ENCODE data around the gene EPHA2. TPM values are rescaled to one million over a fixed set of nuclear protein-coding genes. Genes with fewer than 3 reads are reported as not detected.

The EPHA2 gene
- total RNA-seq, 4 donors from 2014 or later: 30.0 to 66.9 (median 35.9) TPM

GRCh38 chr1:16178596-16179497 lies 23.0 kb upstream of the EPHA2 start:
- no peaks in the 10 kb centered on the region for H3K36me3 ChIP-seq
- H3K27ac ChIP-seq: peak overlapping the region in 1 of 4 donors; percentile 55
- no peak for DNase-seq (ENCODE audit: low spot score in 2 of 2)
- H3K27me3 ChIP-seq: no peaks in the 10 kb centered on the region
- no peak for TF ChIP-seq POLR2A (IDR thresholded peaks at IDR 0.05)
- TF ChIP-seq EP300 (IDR thresholded peaks at IDR 0.05): no peak
- TF ChIP-seq CTCF (IDR thresholded peaks at IDR 0.05): no peak
- H3K4me1 ChIP-seq: peaks cover 7 to 83% (median 62%) of the 10 kb centered on the region in 4 donors
- WGBS, 2 donors: 86 to 90% methylated on average over 19 of the region's 19 CpGs
- no peak overlapping the region for H3K4me3 ChIP-seq
- H3K9me3 ChIP-seq: no peaks in the 10 kb centered on the region

GRCh38 chr1:16177306-16177705 lies 21.4 kb upstream of the EPHA2 start:
- TF ChIP-seq POLR2A (IDR thresholded peaks at IDR 0.05) (no peak), CTCF (IDR thresholded peaks at IDR 0.05) (no peak), EP300 (IDR thresholded peaks at IDR 0.05) (no peak)
- Histone ChIP-seq H3K36me3 (no peaks in the 10 kb centered on the region), H3K9me3 (no peaks in the 10 kb centered on the region), H3K4me3 (no peak overlapping the region), H3K27ac (peak overlapping the region in 3 of 4 donors; percentile 76 to 98 (median 88)), H3K4me1 (peaks cover 6 to 74% (median 60%) of the 10 kb centered on the region in 4 donors), H3K27me3 (no peaks in the 10 kb centered on the region)
- WGBS, 2 donors: 88 to 95% methylated on average over 4 of the region's 4 CpGs
- DNase-seq (ENCODE audit: low spot score in 2 of 2): no peak

GRCh38 chr1:16176653-16177052 lies 20.8 kb upstream of the EPHA2 start:
- no peak for TF ChIP-seq EP300 (IDR thresholded peaks at IDR 0.05)
- H3K36me3 ChIP-seq: no peaks in the 10 kb centered on the region
- H3K27me3 ChIP-seq: no peaks in the 10 kb centered on the region
- peak overlapping the region; percentile 76 to 98 (median 86) for H3K27ac ChIP-seq
- peaks cover 4 to 68% (median 54%) of the 10 kb centered on the region in 4 donors for H3K4me1 ChIP-seq
- no peak for DNase-seq (ENCODE audit: low spot score in 2 of 2)
- 59 to 70% methylated on average over 7 of the region's 7 CpGs for WGBS, 2 donors
- H3K4me3 ChIP-seq: no peak overlapping the region
- no peaks in the 10 kb centered on the region for H3K9me3 ChIP-seq

- peak; percentile 84 to 86 for DNase-seq (ENCODE audit: low spot score in 2 of 2)
- no peaks in the 10 kb centered on the region for H3K27me3 ChIP-seq
- peaks cover 4 to 60% (median 46%) of the 10 kb centered on the region in 4 donors for H3K4me1 ChIP-seq
- H3K4me3 ChIP-seq: no peak overlapping the region
- 2 to 8% methylated on average over 22 of the region's 24 CpGs for WGBS, 2 donors
- no peaks in the 10 kb centered on the region for H3K36me3 ChIP-seq
- peak overlapping the region; percentile 76 to 98 (median 86) for H3K27ac ChIP-seq
- no peaks in the 10 kb centered on the region for H3K9me3 ChIP-seq
- TF ChIP-seq CTCF (IDR thresholded peaks at IDR 0.05): peak in 1 of 5 experiments; percentile 14
- no peak for TF ChIP-seq POLR2A (IDR thresholded peaks at IDR 0.05)
- peak; percentile 59 to 81 for TF ChIP-seq EP300 (IDR thresholded peaks at IDR 0.05)
These were observed 20.0 kb upstream of the EPHA2 start for GRCh38 chr1:16175610-16176553.

- no peaks in the 10 kb centered on the region for H3K36me3 ChIP-seq
- 33 to 45% methylated on average over 18 to 20 of the region's 22 CpGs for WGBS, 2 donors
- H3K9me3 ChIP-seq: no peaks in the 10 kb centered on the region
- TF ChIP-seq POLR2A (IDR thresholded peaks at IDR 0.05) (no peak), EP300 (IDR thresholded peaks at IDR 0.05) (no peak), CTCF (IDR thresholded peaks at IDR 0.05) (no peak)
- no peak for DNase-seq (ENCODE audit: low spot score in 2 of 2)
- H3K27ac ChIP-seq: peak overlapping the region; percentile 76 to 98 (median 86)
- H3K4me3 ChIP-seq: no peak overlapping the region
- no peaks in the 10 kb centered on the region for H3K27me3 ChIP-seq
- peaks cover 4 to 52% (median 41%) of the 10 kb centered on the region in 4 donors for H3K4me1 ChIP-seq
These were observed 19.2 kb upstream of the EPHA2 start for GRCh38 chr1:16174886-16175598.

Measured in tibial nerve (tissue), 4 donors.